ENCODE results near the gene FBXO21.
"Not testable (repeated sequence)": the region's sequence is repeated elsewhere in the genome, so short reads cannot be mapped to it uniquely, and the experiment has no call there.

Gene FBXO21

DNA sequence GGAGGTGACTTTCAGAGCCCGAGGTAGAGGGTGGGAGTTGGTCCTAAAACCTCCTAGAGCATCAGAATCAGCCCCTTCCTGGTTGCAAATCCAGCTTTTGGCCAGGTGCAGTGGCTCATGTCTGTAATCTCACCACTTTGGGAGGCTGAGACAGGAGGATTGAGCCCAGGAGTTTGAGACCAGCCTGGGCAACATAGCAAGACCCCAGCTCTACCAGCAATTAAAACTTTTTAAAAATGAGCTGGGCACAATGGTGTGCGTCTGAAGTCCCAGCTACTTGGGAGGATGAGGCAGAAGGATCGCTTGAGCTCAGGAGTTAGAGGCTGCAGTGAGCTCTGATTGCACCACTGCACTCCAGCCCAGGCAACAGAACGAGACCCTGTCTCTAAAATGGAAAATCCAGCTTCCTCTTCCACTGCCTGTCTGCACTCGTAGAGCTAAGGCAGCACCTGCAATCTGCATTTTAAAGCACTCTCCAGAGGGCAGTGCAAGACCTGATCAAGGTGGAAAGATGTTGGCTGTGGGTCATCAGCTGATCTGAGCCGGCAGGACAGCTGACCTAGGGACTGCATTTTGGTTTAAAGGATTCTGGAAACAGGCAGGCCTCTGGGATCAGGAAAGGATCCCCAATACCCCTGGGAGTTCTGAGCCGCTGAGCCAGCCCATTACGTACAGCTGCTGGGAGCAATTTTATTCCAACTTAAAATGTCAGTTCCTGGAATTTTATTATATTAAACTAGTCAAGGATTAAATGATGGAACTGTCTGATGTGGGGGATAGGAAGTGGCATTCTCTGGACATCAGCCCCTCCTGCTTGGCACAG is 89.2 kb downstream of the FBXO21 start:
- no peak for DNase-seq

GRCh38 chr12:117100251-117100650 is 90.0 kb downstream of the FBXO21 start:
- DNase-seq = no peak

DNA sequence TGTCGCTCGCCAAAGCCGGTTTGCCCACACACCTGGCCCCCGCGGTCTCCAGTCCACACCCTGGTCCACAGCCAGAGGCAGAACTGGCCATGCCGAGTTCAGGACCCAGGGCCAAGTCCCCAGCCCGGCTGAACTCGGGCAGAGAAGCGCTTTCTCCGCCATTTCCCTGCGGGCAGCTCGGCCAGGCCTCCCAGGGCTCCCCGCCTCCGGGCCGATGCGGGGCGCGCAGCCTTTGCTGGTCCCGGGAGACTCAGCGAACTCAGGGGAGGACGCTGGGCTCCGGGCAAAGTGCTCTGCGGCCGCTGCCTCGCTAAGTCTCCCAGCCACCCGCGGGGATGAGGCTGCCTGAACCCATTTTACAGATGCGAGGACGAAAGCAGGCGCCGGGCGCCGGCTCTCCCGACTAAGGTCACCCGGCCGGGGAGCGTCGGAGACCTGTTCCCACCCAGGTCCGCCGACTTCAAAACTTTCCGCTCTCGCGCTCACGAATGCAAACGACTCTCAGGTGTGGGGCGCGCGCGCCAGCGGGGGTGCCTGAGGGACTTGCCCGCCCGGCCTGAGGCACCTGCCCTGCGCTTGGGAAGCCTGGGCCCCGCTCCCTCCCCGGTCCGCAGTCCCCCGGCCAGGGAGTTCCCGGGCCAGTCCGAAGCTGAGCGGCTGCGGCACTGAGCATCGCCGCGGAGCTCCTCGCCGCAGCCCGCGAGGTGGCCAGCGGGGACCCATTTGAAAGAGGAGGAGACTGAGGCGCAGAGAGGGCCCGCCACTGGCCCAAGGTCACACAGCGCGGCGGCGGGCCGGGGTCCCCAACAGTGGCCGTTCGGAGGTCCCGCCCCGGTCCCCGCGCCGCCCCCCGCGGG is 91.7 kb downstream of the FBXO21 start:
- DNase-seq = no peak

- no peak for DNase-seq
Observed at GRCh38 chr12:117098024-117098360, 92.3 kb downstream of the FBXO21 start.

DNA sequence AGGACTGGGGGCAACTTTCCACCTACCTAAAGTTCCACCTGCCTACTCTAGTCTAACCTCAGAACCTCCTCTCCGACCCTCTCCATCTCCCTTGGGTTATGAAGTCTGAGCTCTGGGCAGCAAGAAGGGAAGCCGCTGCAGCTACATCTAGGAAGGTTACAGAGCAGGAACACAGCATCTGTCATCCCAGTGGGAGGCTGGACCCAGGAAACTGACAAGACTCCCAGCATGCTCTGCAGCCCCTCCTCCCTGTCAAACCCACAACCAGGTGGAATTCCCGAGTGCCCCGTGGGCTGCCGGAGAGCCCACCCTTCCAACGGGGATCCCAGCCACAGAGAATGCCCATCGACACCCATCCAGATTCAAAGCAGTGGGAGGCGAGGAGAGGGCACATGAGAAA is 93.1 kb downstream of the FBXO21 start:
- DNase-seq = no peak

DNA sequence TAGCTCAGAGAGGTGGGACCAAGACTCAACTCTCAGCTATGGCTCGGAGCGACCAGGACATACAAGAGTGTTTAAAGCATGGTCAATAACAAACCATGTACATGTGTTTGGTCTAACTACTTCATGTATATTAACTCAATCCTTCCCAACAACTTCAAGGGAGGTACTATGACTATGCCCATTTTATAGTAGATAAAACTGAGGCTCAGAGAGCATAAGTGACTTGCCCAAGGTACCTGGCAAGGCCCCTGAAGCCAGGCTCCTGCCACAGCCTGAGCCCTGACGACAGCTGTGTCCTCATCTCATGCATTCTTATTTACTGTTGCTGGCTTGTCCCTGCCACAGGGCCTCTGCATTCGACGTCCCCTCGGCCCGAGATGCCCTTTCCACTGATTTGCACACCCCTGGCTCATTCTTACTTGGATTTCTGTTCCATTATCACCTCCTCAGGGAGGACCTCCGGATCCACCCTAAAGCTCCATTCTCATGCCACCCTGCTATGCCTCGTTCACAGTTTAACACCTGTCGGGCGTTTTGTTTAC is 93.7 kb downstream of the FBXO21 start:
- DNase-seq = no peak

- not testable (repeated sequence) for DNase-seq
Observed at GRCh38 chr12:117095191-117095590, 95.1 kb downstream of the FBXO21 start.

DNA sequence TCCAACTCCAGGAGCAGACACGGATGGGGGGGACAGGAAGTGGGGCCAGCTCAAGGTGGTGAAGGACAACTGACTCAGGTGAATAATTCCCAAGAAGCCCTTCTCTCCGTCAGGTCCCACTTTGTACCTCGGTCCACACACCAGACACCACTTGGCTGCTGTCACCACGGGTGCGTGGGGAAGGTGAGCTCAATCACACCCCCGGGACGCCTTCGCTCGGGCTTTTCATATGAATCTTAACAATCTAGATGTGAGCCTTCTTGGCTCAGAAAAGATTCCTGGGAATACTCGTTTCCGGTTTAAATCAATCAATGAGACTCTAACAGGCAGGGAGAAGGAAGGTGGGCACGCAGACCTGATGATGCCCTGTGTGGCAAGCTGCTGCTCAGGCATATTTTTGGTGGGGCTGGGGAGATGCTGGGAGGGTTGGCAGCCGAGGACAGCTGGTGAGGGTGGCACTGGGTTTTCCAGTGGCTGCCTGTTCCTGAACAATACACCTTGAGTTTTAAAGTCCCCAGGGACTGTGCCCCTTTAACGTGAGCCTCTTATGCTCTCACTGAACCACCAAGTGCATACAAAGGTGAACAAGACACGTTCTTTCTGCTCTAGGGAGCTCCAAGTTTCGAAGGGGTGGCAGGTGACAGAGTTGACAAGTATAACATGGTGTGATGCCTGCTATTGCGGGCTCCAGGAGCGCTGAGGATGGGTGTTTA is 96.2 kb downstream of the FBXO21 start:
- DNase-seq = no peak

- DNase-seq = no peak
Observed at GRCh38 chr12:117093431-117093830, 96.8 kb downstream of the FBXO21 start.

- DNase-seq = no peak
Observed at GRCh38 chr12:117092886-117093285, 97.4 kb downstream of the FBXO21 start.

DNA sequence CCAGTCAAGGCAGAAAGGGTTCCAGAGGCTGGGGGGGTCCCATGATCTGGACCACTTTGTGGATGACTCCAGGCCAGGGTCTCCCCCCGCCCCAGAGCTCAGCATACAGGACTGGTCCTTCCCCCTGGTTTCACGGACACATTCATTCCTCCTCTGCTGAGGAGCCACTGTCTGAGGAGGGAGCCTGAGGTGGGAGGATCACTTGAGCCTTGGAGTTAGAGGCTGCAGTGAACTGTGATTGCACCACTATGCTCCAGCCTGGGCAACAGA is 97.8 kb downstream of the FBXO21 start:
- no peak for DNase-seq

All from midbrain (tissue), 1 donor.